HCT116 (cell line): Measurements from ENCODE around the gene CCDC127. TPM values are rescaled to one million over a fixed set of nuclear protein-coding genes. Genes with fewer than 3 reads are reported as not detected.

ENCODE experiments used
- ATAC-seq: fragments of 200-7000 bp; cut with Tn5 transposase; 2 replicates; pipeline ENCODE4 v1.9.1; 2020; ENCODE audit warnings: mild to moderate bottlenecking, moderate library complexity
- BruUV-seq: library from RNA; stranded (reverse); fragments of 400-500 nt; replicated peaks from 2 replicates; lab custom pipeline; 2021; lab: Mats Ljungman, UMichigan
- CTCF ChIA-PET: fragments of 300-600 bp; sonication (Branson Sonifier 250); formaldehyde crosslinking; loops from one replicate; lab custom pipeline; 2021; ENCODE audit warnings: antibody characterized with exemption; lab: Charles Lee
- POLR2A ChIA-PET: fragments of 300-600, 350-600 bp; sonication (Branson Sonifier 250); formaldehyde crosslinking; loops from one replicate; lab custom pipeline; 2021; ENCODE audit warnings: antibody characterized with exemption; lab: Charles Lee
- RAD21 ChIA-PET, 2 experiments: fragments of 300-600 bp; sonication (Branson Sonifier 250); formaldehyde crosslinking; loops; one replicate each; lab custom pipeline; 2023; ENCODE audit warnings: low total read pairs in 2 of 2; ENCODE audit not compliant: uncharacterized antibody in 2 of 2, unreplicated experiment in 2 of 2, low non-redundant PET in 1 of 2; lab: Charles Lee
- DNase-seq: peaks from one replicate; pipeline ENCODE4 v3.0.0-alpha.2; 2010; ENCODE audit warnings: low read depth, low spot score
- H2AFZ ChIP-seq: fragments of 200-600 bp; shearing (Covaris generic), sonication (generic); 2 replicates; pipeline ENCODE4 v1.6.1; 2017; ENCODE audit warnings: low read depth, mixed run types, mixed read lengths, antibody characterized with exemption, low read length; ENCODE audit not compliant: poor library complexity, severe bottlenecking
- H3K27ac ChIP-seq: 2 replicates; pipeline ENCODE4 v1.5.1; 2012; ENCODE audit warnings: low read depth, low read length
- H3K27me3 ChIP-seq: fragments of 200-600 bp; sonication (generic); 2 replicates; pipeline ENCODE4 v1.6.1; 2016; ENCODE audit warnings: mixed run types, low read length, mixed read lengths; ENCODE audit not compliant: insufficient read depth
- H3K36me3 ChIP-seq, 2 experiments: fragments of 200-500 bp in 1 of 2; fragments of 200-600 bp in 1 of 2; sonication (Bioruptor generic) in 1 of 2; sonication (generic) in 1 of 2; 2 replicates each; pipeline versions ENCODE4 v1.5.1 to v1.6.1; 2014 to 2016; ENCODE audit warnings: low read length in 2 of 2, inconsistent platforms in 1 of 2, mixed read lengths in 1 of 2, mixed run types in 1 of 2; ENCODE audit not compliant: insufficient read depth in 2 of 2, control insufficient read depth in 1 of 2
- H3K4me1 ChIP-seq, 2 experiments: fragments of 200-600 bp in 1 of 2; sonication (generic) in 1 of 2; 2 replicates each; pipeline versions ENCODE4 v1.5.1 to v1.6.1; 2012 to 2017; ENCODE audit warnings: low read length in 2 of 2, inconsistent platforms in 1 of 2, mild to moderate bottlenecking in 1 of 2, mixed read lengths in 1 of 2, mixed run types in 1 of 2, moderate library complexity in 1 of 2; ENCODE audit not compliant: insufficient read depth in 2 of 2, control insufficient read depth in 1 of 2
- H3K4me2 ChIP-seq: fragments of 200-600 bp; sonication (generic); 2 replicates; pipeline ENCODE4 v1.6.1; 2017; ENCODE audit warnings: mixed run types, low read length, mixed read lengths
- H3K4me3 ChIP-seq, 2 experiments: fragments of 200-600 bp in 1 of 2; sonication (generic) in 1 of 2; replicated peaks in 1 of 2; 2 replicates each; pipeline ENCODE4 v1.5.1; 2011 to 2016; ENCODE audit warnings: low read length in 2 of 2, control low read depth in 1 of 2, low read depth in 1 of 2, mild to moderate bottlenecking in 1 of 2, mixed read lengths in 1 of 2, mixed run types in 1 of 2
- H3K79me2 ChIP-seq: fragments of 200-600 bp; sonication (generic); 2 replicates; pipeline ENCODE4 v1.6.1; 2017; ENCODE audit warnings: mild to moderate bottlenecking, mixed run types, low read length, moderate library complexity, mixed read lengths; ENCODE audit not compliant: insufficient read depth
- H3K9ac ChIP-seq: fragments of 200-600 bp; sonication (generic); 2 replicates; pipeline ENCODE4 v1.6.1; 2016; ENCODE audit warnings: low read length, mixed read lengths
- H3K9me2 ChIP-seq: fragments of 200-600 bp; sonication (generic), shearing (Covaris generic); 2 replicates; pipeline ENCODE4 v1.6.1; 2017; ENCODE audit warnings: mixed run types, mild to moderate bottlenecking, moderate library complexity; ENCODE audit not compliant: insufficient read depth
- H3K9me3 ChIP-seq, 2 experiments: fragments of 200-500 bp in 1 of 2; fragments of 200-600 bp in 1 of 2; sonication (Bioruptor generic) in 1 of 2; sonication (generic) in 1 of 2; 2 replicates each; pipeline ENCODE4 v1.6.1; 2014 to 2017; ENCODE audit warnings: low read length in 2 of 2, mixed read lengths in 2 of 2, inconsistent platforms in 1 of 2, low read depth in 1 of 2, mild to moderate bottlenecking in 1 of 2, mixed run types in 1 of 2, moderate library complexity in 1 of 2; ENCODE audit not compliant: control insufficient read depth in 1 of 2, insufficient read depth in 1 of 2
- H4K20me1 ChIP-seq: fragments of 200-600 bp; sonication (generic), shearing (Covaris generic); 2 replicates; pipeline ENCODE4 v1.6.1; 2017; ENCODE audit warnings: mixed run types, mild to moderate bottlenecking, moderate library complexity; ENCODE audit not compliant: insufficient read depth
- CTCF ChIP-seq, 3 experiments: fragments of 200-600 bp in 1 of 3; sonication (generic) in 1 of 3; IDR thresholded peaks in 2 of 3; conservative IDR thresholded peaks in 1 of 3; 2 replicates each; pipeline ENCODE4 v1.5.1; 2012 to 2017; ENCODE audit warnings: low read depth in 2 of 3, low read length in 2 of 3, antibody characterized with exemption in 1 of 3, borderline replicate concordance in 1 of 3, control low read depth in 1 of 3, mild to moderate bottlenecking in 1 of 3, mixed read lengths in 1 of 3, mixed run types in 1 of 3, moderate library complexity in 1 of 3; ENCODE audit not compliant: insufficient read depth in 1 of 3
- EGR1 ChIP-seq: IDR thresholded peaks from 2 replicates; pipeline ENCODE4 v1.6.1; 2012; ENCODE audit warnings: low read depth
- MAX ChIP-seq: IDR thresholded peaks from 2 replicates; pipeline ENCODE4 v1.6.1; 2012
- RAD21 ChIP-seq: IDR thresholded peaks from 2 replicates; pipeline ENCODE4 v1.6.1; 2012; ENCODE audit warnings: low read depth, mild to moderate bottlenecking
- REST ChIP-seq: IDR thresholded peaks from 2 replicates; pipeline ENCODE4 v1.6.1; 2012; ENCODE audit warnings: low read depth
- intact Hi-C: fragments of 100-400 bp; cut with micrococcal nuclease; formaldehyde crosslinking; loops from 2 replicates; pipeline ENCODE4 v1.10.0; 2022
- total RNA-seq: library from RNA; stranded (reverse); gene quantifications from one replicate; pipeline ENCODE4 v1.2.1, GENCODE V29; 2021; ENCODE audit not compliant: unreplicated experiment

Gene CCDC127
- total RNA-seq, 1 experiment from 2014 or later, result 5.1 TPM

- no peak for TF ChIP-seq MAX
- TF ChIP-seq CTCF (IDR thresholded peaks at IDR 0.05 in 2 of 3, conservative IDR thresholded peaks at IDR 0.05 in 1 of 3; ENCODE audit: borderline replicate concordance in 1 of 3, insufficient read depth in 1 of 3, low read depth in 2 of 3, low read length in 2 of 3), result no peak
- TF ChIP-seq RAD21, result no peak
Observed at GRCh38 chr5:203246-203930, 14.6 kb downstream of the CCDC127 start (continued).

- RAD21 ChIA-PET, result no interaction called here
- intact Hi-C loops, result no loop called here
- Histone ChIP-seq H3K27ac (no peak overlapping the region), H3K9ac (no peak overlapping the region), H3K9me2 (no peaks in the 10 kb centered on the region), H2AFZ (no peak overlapping the region), H3K4me2 (no peak overlapping the region), H4K20me1 (no peaks in the 10 kb centered on the region), H3K4me1 (no peaks in the 10 kb centered on the region), H3K4me3 (no peak overlapping the region), H3K36me3 (peaks cover 0 to 7% of the 10 kb centered on the region in 2 experiments; a peak in 2 of 4 replicates), H3K9me3 (no peaks in the 10 kb centered on the region), H3K27me3 (no peaks in the 10 kb centered on the region), H3K79me2 (0 out of 2 replicates have a peak, but pooled peaks cover 2% of the 10 kb centered on the region)
- POLR2A ChIA-PET, result no interaction called here
- TF ChIP-seq EGR1, result no peak
- TF ChIP-seq REST, result no peak
- ATAC-seq (no peak), DNase-seq (no peak)
- BruUV-seq, result no TSS peak
- CTCF ChIA-PET, result no interaction called here
Observed at GRCh38 chr5:201672-202071, 16.3 kb downstream of the CCDC127 start.
